Activated T-helper 1 cell treated with anti-CD3 and anti-CD28 coated beads, Interleukin-2, amount 50 U/mL, for 16 hours (primary cell): ENCODE data around the gene MARK1.
A peak's percentile ranks its signal among the peaks of the same experiment; 100 is the strongest.

Experiments used
- DNase-seq, 2 donors: peaks; one replicate each; pipeline ENCODE4 v3.0.0-alpha.2; 2020; ENCODE audit warnings: low read depth in 1 of 2, low spot score in 1 of 2

Gene MARK1

DNA sequence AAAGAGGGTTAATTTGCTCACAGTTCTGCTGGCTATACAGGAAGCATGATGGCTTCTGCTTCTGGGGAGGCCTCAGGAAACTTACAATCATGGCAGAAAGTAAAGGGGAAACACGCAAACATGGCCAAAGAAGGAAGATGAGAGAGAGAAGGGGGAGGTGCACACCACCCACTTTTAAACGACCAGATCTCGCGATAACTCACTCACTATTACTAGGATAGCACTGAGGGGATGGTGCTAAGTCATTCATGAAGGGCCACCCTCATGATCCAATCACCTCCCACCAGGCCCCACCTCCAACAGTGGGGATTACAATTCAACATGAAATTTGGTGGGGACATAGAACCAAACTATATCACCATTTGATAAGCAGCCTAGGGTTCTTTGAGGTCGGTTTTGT is 159.9 kb downstream of the MARK1 start:
- DNase-seq: no peak

DNA sequence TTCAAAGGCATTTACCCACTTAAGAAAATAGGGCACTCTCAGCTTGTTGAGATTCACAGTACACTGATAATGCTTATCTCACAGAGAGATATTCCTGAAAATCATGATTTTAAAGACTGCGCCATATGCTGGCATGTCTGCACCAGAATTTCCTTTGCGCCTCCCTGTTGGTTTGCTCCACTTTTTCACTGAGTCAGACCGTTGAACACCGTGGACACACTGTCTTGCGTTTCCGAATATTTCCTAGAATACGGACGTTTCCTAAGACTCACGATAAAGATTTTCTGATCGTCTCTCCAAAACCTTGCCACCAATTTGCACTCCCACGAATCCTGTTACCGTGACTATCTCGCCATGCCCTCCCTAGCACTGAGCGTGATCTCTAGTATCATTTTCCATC is 161.7 kb downstream of the MARK1 start:
- no peak for DNase-seq

DNA sequence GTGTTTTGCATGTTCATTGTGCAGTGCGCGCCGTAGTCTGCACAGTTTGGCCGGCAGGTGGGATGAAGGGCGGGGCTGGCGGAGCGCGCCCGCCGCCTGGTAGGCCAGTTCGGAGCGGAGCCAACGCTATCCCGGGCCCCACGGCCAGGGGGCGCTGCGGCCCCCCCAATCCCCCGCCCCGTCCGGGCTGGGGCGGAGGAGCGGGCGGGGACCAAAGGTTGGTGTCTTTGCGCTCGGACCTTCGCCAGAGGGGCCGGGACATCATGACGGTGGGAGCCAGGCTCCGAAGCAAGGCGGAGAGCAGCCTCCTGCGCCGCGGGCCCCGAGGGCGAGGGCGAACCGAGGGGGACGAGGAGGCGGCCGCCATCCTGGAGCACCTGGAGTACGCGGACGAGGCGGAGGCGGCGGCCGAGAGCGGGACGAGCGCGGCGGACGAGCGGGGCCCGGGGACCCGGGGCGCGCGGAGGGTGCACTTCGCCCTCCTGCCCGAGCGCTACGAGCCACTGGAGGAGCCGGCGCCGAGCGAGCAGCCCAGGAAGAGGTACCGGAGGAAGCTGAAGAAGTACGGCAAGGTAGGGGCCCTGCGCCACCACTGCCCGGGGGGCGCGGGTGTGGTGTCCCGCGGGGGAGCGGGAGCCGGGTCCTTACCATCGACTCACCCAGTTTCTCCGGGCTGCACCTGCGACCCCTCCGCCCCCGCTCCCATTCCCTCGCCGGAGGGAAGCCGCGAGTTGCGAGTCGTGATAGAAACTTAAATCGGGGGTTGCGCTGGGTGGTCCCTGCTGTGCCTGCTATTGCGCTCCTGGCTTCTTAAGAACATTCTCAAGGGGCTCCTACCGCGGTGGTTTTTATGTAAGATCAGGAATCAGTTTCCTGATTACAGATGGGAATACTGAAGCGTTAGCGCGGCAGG is 162.5 kb downstream of the MARK1 start, which contains the start of gene C1orf115:
C1orf115 (plus strand) TSS at position 224 of the 913 bp plus-strand sequence; CDS start at position 264, 40 bp downstream.
- DNase-seq: peak; percentile 51 to 66

DNA sequence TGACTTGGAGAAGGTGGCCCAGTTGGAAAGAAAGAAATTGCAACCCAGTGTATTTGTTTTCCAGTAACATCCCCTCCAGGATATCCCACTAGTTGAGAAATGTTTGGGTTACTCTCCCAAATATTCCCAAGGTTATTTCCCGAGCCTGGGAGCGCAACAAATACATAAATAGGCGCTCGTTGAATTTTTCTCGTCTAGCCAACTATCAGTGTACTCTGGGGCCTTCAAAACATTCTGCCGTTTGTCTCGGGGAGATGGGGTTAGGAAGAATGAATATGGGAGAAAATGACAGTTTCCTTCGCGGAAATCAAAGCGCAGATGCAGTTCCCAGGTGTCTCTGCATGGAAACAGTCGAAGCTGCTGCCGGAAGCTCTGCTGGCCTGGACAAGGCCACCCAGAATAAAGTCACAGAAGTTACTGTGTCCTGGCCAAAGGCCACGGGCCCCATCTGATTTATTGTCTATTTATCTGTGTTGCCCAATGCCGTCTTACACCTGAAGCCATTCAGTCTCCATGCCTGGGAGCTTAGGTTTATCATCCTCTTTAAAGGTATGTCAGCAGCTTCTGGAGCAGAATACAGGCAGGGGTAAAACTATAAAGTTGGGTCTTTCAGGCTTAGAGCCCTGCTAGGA is 163.2 kb downstream of the MARK1 start:
- DNase-seq: no peak

GRCh38 chr1:220692436-220693228 is 164.7 kb downstream of the MARK1 start:
- DNase-seq: no peak

GRCh38 chr1:220694866-220695382 is 167.0 kb downstream of the MARK1 start:
- DNase-seq: no peak

GRCh38 chr1:220695426-220695825 is 167.5 kb downstream of the MARK1 start:
- no peak for DNase-seq

DNA sequence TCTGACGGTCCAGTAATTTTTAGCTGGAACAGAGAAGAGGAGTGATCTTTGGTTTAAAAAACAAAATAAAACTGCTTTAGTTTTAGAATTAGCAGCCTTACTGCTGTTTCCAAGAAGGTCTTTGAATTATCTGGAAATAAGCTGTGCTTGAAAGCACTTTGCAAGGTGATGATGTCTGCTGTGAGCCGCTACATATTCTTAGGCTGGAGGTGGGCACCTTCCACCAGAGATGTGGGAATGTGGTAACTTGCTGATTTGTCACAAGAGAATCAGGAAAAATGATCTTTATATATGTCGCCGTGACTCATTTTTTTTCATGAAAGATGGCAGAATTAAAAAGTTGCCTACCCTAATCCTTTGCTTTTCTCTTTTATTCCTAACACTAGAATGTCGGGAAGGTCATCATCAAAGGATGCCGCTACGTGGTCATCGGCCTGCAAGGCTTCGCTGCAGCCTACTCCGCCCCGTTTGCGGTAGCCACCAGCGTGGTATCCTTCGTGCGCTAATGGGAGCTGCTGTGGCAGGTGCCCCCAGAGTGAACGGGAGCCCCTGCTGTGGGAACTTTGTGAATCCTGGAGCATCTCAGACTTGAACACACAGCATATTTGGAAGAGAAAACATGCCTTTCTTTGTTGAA is 168.4 kb downstream of the MARK1 start:
- DNase-seq: no peak

DNA sequence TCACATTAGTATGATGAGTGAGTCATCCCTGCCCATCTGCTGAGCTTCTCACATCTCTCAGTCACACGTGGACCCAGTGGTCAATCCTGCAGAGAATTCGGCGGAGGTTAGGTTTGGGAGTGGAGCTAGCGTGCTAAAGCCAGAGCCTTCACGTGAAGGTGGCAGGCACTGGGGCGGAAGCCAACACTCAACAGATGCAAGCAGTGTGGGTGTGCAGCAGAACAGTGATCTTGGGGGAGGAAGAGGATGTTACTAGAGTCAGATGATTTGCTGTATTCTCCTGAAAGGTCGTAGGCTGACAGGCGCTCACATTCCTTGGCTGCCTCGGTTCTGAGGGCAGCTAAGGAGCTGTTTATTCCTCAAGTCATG is 168.9 kb downstream of the MARK1 start:
- DNase-seq: no peak

GRCh38 chr1:220697326-220697725 is 169.4 kb downstream of the MARK1 start:
- DNase-seq: no peak

DNA sequence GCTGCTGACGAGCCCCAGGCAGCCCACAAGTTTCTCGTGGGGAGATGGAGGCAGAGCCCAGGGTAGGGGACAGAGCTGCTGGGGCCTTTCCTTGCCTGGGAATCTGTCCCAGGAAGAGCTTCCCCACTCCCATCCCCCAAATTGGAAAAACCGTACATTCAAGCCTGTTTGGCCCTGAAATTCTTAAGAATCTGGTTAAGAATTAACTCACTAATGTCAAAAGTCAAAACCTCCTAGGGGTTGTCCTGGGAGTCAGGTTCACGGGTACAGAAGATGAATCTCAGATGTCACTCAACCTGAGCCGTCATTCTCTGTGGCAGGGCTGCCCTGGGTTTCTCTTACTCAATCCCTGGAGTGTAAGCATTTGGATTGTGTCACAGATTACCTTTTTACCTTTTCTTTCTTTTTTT is 170.7 kb downstream of the MARK1 start:
- DNase-seq: no peak

GRCh38 chr1:220699044-220699443 is 171.1 kb downstream of the MARK1 start:
- no peak for DNase-seq

DNA sequence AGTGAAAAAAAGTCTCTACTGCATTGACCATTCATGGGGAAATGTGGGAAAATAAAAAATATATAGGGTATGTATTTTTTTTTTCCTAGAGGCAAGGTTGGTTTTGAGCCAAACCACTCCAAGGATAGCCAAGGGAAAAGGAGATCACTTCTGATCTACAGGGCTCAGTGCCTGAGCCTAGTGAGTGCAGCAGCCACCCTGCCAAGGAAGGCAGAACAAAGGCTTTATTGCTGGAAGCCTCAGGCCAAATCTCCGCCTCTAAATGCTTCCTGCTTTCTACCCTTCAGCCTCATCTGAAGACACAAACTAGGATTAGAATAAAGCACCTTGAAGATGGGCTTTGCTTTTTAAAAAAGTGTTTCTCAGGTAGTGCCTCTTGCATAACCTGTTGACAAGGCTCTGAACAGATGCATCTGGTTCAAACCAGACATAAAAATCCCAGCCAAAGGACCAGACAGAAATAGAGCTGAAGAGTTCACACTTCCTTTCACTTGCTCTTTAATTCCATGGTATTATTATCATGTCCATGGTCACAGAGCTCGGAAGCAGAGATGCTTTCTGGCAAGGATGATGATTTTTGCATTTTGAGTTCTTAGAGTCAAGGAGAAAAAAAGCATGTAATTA is 172.7 kb downstream of the MARK1 start:
- DNase-seq: no peak

DNA sequence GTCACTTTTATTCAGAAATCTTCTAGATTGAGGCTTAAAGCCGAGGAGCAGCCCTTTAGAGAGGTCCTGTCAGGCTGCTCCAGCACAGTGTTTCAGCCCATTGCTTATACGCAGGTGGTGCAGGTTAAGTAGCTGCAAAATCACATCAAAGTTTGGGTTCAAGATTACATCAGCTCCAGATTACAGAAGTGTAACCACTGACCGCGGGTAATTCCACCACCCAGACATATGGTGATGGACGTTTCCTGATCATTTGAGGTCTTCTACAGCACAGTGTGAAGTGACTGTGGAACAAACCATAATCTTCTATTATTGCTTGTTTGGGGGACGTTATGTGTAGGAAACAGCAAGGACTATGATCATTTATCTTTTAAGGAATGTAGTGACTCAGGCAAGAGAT is 174.0 kb downstream of the MARK1 start:
- DNase-seq: no peak

- no peak for DNase-seq
Observed at GRCh38 chr1:220702733-220703270, 174.9 kb downstream of the MARK1 start.

GRCh38 chr1:220703305-220703704 is 175.4 kb downstream of the MARK1 start:
- no peak for DNase-seq

GRCh38 chr1:220705782-220706181 is 177.8 kb downstream of the MARK1 start:
- no peak for DNase-seq

GRCh38 chr1:220706480-220706879 is 178.5 kb downstream of the MARK1 start:
- no peak for DNase-seq

GRCh38 chr1:220707160-220707559 is 179.2 kb downstream of the MARK1 start:
- DNase-seq: no peak

- no peak for DNase-seq
Observed at GRCh38 chr1:220708244-220708643, 180.3 kb downstream of the MARK1 start.
